Measurements from ENCODE around the gene OSBPL6.

OSBPL6 gene

DNA sequence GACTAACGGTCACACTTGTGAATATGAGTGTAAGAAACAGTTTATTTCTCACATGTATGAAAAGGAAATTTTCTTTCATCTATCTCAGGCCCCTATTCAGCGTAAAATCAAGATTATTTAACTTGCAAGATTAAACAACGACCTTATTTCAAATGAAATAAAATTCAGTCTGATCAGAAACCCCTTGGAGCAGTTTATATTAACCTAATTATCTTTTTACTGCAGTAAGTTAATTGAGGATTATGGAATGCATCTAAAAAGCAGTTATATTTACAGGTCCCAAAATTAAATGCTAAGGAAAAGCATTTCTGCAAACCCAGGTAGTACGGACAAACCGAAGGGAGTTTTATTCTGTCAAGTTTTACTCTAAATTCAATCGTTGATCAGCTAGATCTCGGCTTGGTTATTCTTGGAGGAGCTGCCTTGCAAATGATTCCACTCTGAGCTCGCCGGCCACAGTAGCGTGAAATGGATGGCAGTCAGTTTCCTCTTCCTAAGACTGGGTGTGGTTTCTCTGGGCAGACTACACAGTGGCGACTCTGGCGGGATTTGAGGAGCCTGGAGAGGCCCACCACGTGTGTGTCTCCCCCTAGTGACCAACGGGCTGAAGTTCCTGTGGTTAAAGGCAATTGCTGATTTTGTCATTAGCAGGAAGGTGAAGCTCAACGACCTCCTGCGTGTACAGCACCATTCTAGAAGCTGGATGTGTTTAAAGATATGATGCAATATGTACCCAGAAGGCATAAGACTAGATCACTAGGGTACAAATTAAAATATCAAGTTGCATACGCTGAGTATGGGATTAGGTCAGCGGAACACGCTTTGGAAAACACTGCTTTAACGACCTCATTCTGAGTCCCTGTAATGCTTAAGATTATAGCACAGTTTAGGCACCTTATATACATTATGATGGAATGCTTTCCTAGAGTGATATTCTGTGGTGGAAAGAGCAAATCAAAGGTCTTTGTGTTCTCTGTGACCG lies 220.2 kb downstream of the OSBPL6 start:
- TF ChIP-seq, protein P1, sequence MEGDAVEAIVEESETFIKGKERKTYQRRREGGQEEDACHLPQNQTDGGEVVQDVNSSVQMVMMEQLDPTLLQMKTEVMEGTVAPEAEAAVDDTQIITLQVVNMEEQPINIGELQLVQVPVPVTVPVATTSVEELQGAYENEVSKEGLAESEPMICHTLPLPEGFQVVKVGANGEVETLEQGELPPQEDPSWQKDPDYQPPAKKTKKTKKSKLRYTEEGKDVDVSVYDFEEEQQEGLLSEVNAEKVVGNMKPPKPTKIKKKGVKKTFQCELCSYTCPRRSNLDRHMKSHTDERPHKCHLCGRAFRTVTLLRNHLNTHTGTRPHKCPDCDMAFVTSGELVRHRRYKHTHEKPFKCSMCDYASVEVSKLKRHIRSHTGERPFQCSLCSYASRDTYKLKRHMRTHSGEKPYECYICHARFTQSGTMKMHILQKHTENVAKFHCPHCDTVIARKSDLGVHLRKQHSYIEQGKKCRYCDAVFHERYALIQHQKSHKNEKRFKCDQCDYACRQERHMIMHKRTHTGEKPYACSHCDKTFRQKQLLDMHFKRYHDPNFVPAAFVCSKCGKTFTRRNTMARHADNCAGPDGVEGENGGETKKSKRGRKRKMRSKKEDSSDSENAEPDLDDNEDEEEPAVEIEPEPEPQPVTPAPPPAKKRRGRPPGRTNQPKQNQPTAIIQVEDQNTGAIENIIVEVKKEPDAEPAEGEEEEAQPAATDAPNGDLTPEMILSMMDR (IDR thresholded peaks at IDR 0.05; ENCODE audit: borderline replicate concordance, insufficient read depth, low read depth, low read length): peak; percentile 94
- peak overlapping the region; percentile 66 for H3K4me3 ChIP-seq (ENCODE audit: low read depth, low read length)

DNA sequence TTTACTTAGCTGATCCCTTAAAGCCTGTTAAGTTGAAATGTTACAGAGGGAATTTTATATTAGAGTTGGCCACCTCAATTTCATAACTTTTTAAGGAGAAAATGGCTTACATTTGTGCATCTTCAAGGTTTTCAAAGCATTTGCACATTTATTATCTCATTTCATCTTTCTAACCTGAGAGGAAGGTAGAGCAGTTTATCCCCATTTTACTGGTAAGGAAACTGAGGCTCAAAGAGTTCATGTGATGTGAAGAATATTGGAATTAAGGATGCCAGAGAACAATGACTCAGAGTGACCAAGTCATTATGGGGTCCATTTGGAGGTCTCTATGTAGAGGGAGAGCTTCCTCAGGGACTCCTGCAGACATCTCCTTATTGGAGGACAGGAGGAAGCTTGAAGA lies 221.7 kb downstream of the OSBPL6 start:
- H3K4me3 ChIP-seq (ENCODE audit: low read depth, low read length): no peak overlapping the region
- TF ChIP-seq, protein P1 (IDR thresholded peaks at IDR 0.05; ENCODE audit: borderline replicate concordance, insufficient read depth, low read depth, low read length): no peak

DNA sequence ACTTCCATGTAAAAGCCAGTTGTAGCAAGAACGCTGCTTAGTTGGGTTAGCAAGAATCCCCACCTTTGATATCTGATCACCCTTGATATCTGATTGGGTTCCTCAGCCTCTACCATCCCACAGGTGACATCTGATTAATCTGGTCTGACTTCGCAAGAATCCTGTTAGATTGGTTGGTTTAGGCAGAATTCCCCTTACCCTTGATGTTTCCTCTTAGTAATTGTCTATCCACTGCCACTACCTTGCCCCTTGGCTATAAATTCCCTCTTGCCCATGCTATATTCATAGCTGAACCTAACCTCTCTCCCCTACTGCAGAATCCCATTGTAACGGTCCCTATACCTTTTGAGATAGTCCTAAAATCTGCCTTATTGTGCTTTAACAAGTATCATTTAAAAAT lies 223.6 kb downstream of the OSBPL6 start:
- no peak overlapping the region for H3K4me3 ChIP-seq (ENCODE audit: low read depth, low read length)
- TF ChIP-seq, protein P1 (IDR thresholded peaks at IDR 0.05; ENCODE audit: borderline replicate concordance, insufficient read depth, low read depth, low read length): no peak

DNA sequence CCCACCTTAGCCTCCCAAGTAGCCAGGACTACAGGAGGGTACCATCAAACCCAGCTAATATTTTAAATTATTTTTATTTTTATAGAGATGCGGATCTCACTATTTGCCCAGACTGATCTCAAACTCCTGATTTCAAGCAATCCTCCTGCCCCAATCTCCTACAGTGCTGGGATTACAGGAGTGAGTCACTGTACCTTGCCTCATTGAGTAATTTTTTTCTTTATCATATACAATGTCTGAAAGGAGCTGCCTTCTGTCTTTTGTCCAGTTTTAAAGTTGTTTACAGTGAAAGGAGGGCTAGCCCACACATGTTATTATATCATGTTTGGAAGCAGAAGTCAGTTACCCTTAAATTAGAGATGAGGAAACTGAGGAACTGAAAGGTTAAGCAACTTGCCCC lies 224.1 kb downstream of the OSBPL6 start:
- H3K4me3 ChIP-seq (ENCODE audit: low read depth, low read length): no peak overlapping the region
- TF ChIP-seq, protein P1 (IDR thresholded peaks at IDR 0.05; ENCODE audit: borderline replicate concordance, insufficient read depth, low read depth, low read length): no peak

DNA sequence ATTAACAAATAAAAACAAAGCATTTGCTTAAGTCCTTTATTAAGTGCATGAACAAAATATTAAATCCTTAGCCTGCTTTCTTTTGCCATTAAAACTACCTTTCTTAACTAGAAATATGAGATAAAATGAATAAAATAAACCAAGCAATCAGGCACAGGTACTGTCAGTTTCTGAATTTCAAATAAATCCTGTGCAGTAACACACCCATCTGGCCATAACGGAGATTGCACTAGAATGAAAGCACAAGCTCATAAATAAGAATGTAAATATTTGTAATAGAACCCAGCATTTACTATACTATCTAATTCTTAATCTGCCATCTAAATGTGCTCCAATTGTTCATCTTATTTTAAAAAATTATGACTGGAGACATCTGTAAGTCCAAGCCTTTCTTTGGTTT lies 224.8 kb downstream of the OSBPL6 start:
- no peak overlapping the region for H3K4me3 ChIP-seq (ENCODE audit: low read depth, low read length)
- TF ChIP-seq, protein P1 (IDR thresholded peaks at IDR 0.05; ENCODE audit: borderline replicate concordance, insufficient read depth, low read depth, low read length): peak; percentile 13; the same call in 1 of the 2 replicates

DNA sequence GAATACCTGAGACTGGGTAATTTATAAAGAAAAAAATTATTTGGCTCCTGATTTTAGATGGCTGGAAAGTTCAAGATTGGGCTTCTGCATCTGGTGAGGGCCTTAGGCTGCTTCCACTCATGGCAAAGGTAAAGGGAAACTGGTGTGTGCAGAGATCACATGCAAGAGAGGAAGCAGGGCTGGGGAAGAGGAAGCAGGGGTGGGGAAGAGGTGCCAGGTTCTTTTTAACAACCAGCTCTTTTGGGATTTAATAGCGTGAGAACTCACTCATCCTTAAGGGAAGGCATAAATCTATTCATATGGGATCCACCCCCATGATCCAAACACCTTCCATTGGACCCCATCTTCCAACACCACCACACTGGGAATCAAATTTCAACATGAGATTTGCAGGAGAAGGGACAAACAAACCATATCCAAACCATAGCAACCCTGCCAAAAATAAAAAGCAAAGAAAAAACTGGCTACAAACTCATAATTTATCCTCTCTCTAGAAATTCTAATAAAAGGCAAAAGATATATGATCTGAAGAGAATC lies 226.2 kb downstream of the OSBPL6 start:
- TF ChIP-seq, protein P1 (IDR thresholded peaks at IDR 0.05; ENCODE audit: borderline replicate concordance, insufficient read depth, low read depth, low read length): no peak

More for the DNA sequence above, 226.2 kb downstream of the OSBPL6 start:
- H3K4me3 ChIP-seq (ENCODE audit: low read depth, low read length): no peak overlapping the region
